Panc1 (cell line): Measurements from ENCODE around the gene MUC16. TPM values are rescaled to one million over a fixed set of nuclear protein-coding genes. Genes with fewer than 3 reads are reported as not detected.

Source experiments
- ATAC-seq: fragments of 200-7000 bp; cut with Tn5 transposase; 2 replicates; pipeline ENCODE4 v1.9.1; 2020; ENCODE audit warnings: mild to moderate bottlenecking, moderate library complexity
- BruUV-seq: library from RNA; stranded (reverse); fragments of 400-500 nt; replicated peaks from 2 replicates; lab custom pipeline; 2021; lab: Mats Ljungman, UMichigan
- CTCF ChIA-PET: fragments of 300-600 bp; sonication (Branson Sonifier 250); formaldehyde crosslinking; loops from one replicate; lab custom pipeline; 2022; ENCODE audit warnings: antibody characterized with exemption; lab: Charles Lee
- POLR2A ChIA-PET: fragments of 300-600 bp; sonication (Branson Sonifier 250); formaldehyde crosslinking; loops from one replicate; lab custom pipeline; 2022; ENCODE audit warnings: antibody characterized with exemption; lab: Charles Lee
- DNase-seq: peaks from one replicate; pipeline ENCODE4 v3.0.0-alpha.2; 2010; ENCODE audit warnings: low read depth, low spot score
- H3K27ac ChIP-seq: 2 replicates; pipeline ENCODE4 v1.5.1; 2011; ENCODE audit warnings: mild to moderate bottlenecking, low read length, inconsistent platforms
- H3K27me3 ChIP-seq: fragments of 200-500 bp; sonication (Bioruptor generic); 2 replicates; pipeline ENCODE4 v1.6.0; 2014; ENCODE audit warnings: low read length, inconsistent platforms; ENCODE audit not compliant: control insufficient read depth, insufficient read depth
- H3K36me3 ChIP-seq: fragments of 200-500 bp; sonication (Bioruptor generic); 2 replicates; pipeline ENCODE4 v1.5.1; 2014; ENCODE audit warnings: inconsistent platforms, mild to moderate bottlenecking, low read length, moderate library complexity; ENCODE audit not compliant: control insufficient read depth, insufficient read depth
- H3K4me1 ChIP-seq: 2 replicates; pipeline ENCODE4 v1.5.1; 2011; ENCODE audit warnings: inconsistent platforms, mild to moderate bottlenecking, low read length, moderate library complexity; ENCODE audit not compliant: control insufficient read depth, insufficient read depth
- H3K4me3 ChIP-seq, 2 experiments: 2 replicates each; pipeline ENCODE4 v1.5.1; 2011 to 2012; ENCODE audit warnings: low read depth in 2 of 2, low read length in 2 of 2, mild to moderate bottlenecking in 2 of 2, inconsistent platforms in 1 of 2, moderate library complexity in 1 of 2
- H3K9me3 ChIP-seq: fragments of 200-500 bp; sonication (Bioruptor generic); 2 replicates; pipeline ENCODE4 v1.5.1; 2014; ENCODE audit warnings: low read depth, mild to moderate bottlenecking, inconsistent platforms, low read length, moderate library complexity; ENCODE audit not compliant: control insufficient read depth, insufficient read depth
- POLR2AphosphoS5 ChIP-seq: IDR thresholded peaks from 2 replicates; pipeline ENCODE4 v1.6.1; 2012; ENCODE audit warnings: mild to moderate bottlenecking, low read depth, low read length, moderate library complexity
- SIN3A ChIP-seq: IDR thresholded peaks from 2 replicates; pipeline ENCODE4 v1.6.1; 2012; ENCODE audit warnings: low read depth, mild to moderate bottlenecking, low read length, moderate library complexity, borderline replicate concordance; ENCODE audit not compliant: insufficient read depth
- TCF7L2 ChIP-seq: IDR thresholded peaks from 2 replicates; pipeline ENCODE4 v1.6.1; 2011; ENCODE audit warnings: mild to moderate bottlenecking, low read depth, low read length, inconsistent platforms
- in situ Hi-C: cut with HindIII; loops from 2 replicates; pipeline ENCODE4 v1.10.0; 2016; ENCODE audit warnings: low sequenced_read_pairs, low pct_unique_long_range_greater_than_20kb
- intact Hi-C: fragments of 100-400 bp; cut with micrococcal nuclease; formaldehyde crosslinking; loops from one replicate; pipeline ENCODE4 v1.10.0; 2022; ENCODE audit not compliant: unreplicated experiment
- total RNA-seq: library from RNA; stranded (reverse); gene quantifications from one replicate; pipeline ENCODE4 v1.2.1, GENCODE V29; 2021; ENCODE audit not compliant: unreplicated experiment
- TF ChIP-seq, protein P1 (sequence below): fragments of 450-650 bp; IDR thresholded peaks from 2 replicates; pipeline ENCODE4 v1.5.1; 2017; ENCODE audit warnings: mild to moderate bottlenecking
- TF ChIP-seq, protein P2 (sequence below), 2 experiments: IDR thresholded peaks; 2 replicates each; pipeline ENCODE4 v1.6.1; 2011 to 2012; ENCODE audit warnings: low read depth in 2 of 2, control low read depth in 1 of 2, low read length in 1 of 2, mild to moderate bottlenecking in 1 of 2, moderate library complexity in 1 of 2; ENCODE audit not compliant: insufficient read depth in 1 of 2

MUC16 gene
- total RNA-seq, 1 experiment from 2014 or later = 3.4 TPM

DNA sequence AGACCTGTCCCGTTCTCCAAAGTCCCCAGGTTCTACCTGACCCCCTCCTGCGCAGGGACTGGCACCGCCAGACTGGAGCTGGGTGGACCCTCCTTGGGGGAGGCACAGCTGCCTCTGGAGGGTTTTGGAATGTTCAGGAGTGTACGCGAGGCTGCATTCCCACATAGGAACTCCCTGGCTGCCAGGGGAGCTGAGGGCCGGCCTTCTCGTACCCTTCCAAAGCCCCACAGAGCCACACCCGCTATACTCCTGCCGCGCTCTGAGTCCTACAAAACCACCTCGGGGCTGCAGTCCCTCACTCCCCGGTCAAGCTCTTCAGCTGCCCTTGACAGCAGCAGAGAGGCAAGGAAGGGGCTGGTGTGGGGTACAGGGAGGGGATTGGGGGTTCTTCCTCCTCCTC, 484 bp upstream of the MUC16 start:
- CTCF ChIA-PET = interaction anchor here (0.5 kb wide), 1 partner anchor 428 kb away, joined by 5 read pairs; no protein-coding TSS in a partner anchor
- H3K27me3 ChIP-seq = no peaks in the 10 kb centered on the region
- in situ Hi-C loops = no loop called here

DNA sequence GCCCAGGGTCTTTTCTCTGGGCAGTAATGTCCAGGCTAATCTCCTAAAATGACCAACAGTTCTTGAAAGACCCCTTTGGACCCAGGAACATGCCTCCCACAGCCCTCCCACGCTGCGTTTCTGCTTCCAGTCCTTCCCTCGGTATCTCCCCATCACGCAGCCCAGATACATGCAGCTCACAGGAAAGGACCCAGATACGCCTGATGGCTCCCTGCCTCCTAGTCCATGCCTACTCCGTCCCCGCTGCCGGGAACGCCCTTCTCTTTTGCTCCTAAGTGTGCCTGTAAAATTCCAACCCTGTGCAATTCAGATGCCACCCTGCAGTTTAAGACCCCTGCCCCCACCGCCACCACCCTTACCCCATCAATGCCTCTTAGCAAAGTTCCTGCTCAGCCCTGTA, 778 bp downstream of the MUC16 start:
- TSS peak; percentile 80 for BruUV-seq
- H3K4me3 ChIP-seq = peak overlapping the region; percentile 38 to 62
- in situ Hi-C loops = no loop called here
- intact Hi-C loops = no loop called here
- DNase-seq = no peak
- peak overlapping the region; percentile 77 for H3K27ac ChIP-seq
- H3K36me3 ChIP-seq = no peaks in the 10 kb centered on the region
- H3K27me3 ChIP-seq = no peaks in the 10 kb centered on the region
- CTCF ChIA-PET = interaction anchor here (0.6 kb wide), 1 partner anchor 64 kb away, joined by 3 read pairs; no protein-coding TSS in a partner anchor
- TF ChIP-seq, protein P1, sequence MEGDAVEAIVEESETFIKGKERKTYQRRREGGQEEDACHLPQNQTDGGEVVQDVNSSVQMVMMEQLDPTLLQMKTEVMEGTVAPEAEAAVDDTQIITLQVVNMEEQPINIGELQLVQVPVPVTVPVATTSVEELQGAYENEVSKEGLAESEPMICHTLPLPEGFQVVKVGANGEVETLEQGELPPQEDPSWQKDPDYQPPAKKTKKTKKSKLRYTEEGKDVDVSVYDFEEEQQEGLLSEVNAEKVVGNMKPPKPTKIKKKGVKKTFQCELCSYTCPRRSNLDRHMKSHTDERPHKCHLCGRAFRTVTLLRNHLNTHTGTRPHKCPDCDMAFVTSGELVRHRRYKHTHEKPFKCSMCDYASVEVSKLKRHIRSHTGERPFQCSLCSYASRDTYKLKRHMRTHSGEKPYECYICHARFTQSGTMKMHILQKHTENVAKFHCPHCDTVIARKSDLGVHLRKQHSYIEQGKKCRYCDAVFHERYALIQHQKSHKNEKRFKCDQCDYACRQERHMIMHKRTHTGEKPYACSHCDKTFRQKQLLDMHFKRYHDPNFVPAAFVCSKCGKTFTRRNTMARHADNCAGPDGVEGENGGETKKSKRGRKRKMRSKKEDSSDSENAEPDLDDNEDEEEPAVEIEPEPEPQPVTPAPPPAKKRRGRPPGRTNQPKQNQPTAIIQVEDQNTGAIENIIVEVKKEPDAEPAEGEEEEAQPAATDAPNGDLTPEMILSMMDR = no peak
- TF ChIP-seq, protein P2, sequence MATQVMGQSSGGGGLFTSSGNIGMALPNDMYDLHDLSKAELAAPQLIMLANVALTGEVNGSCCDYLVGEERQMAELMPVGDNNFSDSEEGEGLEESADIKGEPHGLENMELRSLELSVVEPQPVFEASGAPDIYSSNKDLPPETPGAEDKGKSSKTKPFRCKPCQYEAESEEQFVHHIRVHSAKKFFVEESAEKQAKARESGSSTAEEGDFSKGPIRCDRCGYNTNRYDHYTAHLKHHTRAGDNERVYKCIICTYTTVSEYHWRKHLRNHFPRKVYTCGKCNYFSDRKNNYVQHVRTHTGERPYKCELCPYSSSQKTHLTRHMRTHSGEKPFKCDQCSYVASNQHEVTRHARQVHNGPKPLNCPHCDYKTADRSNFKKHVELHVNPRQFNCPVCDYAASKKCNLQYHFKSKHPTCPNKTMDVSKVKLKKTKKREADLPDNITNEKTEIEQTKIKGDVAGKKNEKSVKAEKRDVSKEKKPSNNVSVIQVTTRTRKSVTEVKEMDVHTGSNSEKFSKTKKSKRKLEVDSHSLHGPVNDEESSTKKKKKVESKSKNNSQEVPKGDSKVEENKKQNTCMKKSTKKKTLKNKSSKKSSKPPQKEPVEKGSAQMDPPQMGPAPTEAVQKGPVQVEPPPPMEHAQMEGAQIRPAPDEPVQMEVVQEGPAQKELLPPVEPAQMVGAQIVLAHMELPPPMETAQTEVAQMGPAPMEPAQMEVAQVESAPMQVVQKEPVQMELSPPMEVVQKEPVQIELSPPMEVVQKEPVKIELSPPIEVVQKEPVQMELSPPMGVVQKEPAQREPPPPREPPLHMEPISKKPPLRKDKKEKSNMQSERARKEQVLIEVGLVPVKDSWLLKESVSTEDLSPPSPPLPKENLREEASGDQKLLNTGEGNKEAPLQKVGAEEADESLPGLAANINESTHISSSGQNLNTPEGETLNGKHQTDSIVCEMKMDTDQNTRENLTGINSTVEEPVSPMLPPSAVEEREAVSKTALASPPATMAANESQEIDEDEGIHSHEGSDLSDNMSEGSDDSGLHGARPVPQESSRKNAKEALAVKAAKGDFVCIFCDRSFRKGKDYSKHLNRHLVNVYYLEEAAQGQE (IDR thresholded peaks at IDR 0.05; ENCODE audit: insufficient read depth in 1 of 2, low read depth in 2 of 2, low read length in 1 of 2) = no peak
- TF ChIP-seq SIN3A (no peak), TCF7L2 (no peak), POLR2AphosphoS5 (no peak)
- POLR2A ChIA-PET = interaction anchor here (0.5 kb wide), 1 partner anchor 46 kb away, joined by 10 read pairs; no protein-coding TSS in a partner anchor
- no peaks in the 10 kb centered on the region for H3K9me3 ChIP-seq
- peak; percentile 83 for ATAC-seq
- peaks cover 8% of the 10 kb centered on the region for H3K4me1 ChIP-seq

More for the DNA sequence above, 484 bp upstream of the MUC16 start:
- no peaks in the 10 kb centered on the region for H3K36me3 ChIP-seq
- no peaks in the 10 kb centered on the region for H3K9me3 ChIP-seq
- POLR2A ChIA-PET = no interaction called here
- TF ChIP-seq, protein P1 = no peak
- no peak for TF ChIP-seq SIN3A
- TF ChIP-seq, protein P2 (IDR thresholded peaks at IDR 0.05; ENCODE audit: insufficient read depth in 1 of 2, low read depth in 2 of 2, low read length in 1 of 2) = no peak
- TF ChIP-seq POLR2AphosphoS5 = no peak
- no peak for TF ChIP-seq TCF7L2
- BruUV-seq = no TSS peak
- no peak overlapping the region for H3K4me3 ChIP-seq
- peak overlapping the region; percentile 77; the same call in 1 of the 2 replicates for H3K27ac ChIP-seq
- DNase-seq (no peak), ATAC-seq (no peak)
- H3K4me1 ChIP-seq = peaks cover 8% of the 10 kb centered on the region
- intact Hi-C loops = no loop called here
